ENCODE measurements around the gene RAET1E.
A peak's percentile ranks its signal among the peaks of the same experiment; 100 is the strongest.

DNA sequence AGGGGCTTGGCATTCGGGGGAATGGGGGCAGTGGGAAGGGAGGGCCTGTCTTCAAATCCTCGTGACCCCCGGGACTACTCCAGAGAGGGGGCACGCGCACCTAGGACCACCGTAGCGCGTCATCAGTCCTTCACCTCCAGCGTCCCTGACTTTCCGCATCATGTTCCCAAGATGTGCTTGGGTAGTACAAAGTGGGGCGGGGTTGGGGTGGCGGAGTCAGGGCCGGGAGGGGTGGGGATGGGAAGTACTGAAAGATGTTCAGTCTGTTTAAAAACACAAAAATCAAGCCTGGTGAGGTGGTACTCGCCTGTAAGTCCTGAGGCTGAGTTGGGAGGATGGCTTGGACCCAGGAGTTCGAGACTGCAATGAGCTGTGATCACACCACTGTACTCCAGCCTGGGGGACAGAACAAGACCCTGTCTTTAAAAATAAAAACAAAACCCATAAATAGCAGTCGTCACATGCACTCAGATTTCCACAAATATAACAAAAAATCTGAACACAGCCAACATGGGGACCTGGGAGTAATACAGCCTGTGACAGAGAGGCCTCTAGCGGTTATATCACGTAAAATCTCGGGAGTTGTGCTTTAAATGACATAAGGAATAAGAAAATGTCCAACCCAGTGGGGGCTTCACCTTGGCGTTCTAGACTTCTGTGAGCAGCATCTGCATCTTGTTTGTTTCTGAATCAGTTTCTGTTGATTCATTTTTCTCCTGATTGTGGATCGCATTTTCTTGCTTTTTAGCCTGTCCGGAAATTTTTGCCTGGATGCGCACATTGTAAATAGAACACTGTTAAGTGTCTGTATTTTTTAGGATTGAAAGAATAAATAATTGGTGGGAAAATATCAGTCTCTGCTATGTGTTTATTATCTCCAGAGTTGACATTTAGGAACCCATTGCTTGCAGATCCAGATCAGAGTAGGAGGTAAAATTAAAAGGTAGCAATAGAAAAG is 33.1 kb downstream of the RAET1E start:
- TF ChIP-seq, protein P1, sequence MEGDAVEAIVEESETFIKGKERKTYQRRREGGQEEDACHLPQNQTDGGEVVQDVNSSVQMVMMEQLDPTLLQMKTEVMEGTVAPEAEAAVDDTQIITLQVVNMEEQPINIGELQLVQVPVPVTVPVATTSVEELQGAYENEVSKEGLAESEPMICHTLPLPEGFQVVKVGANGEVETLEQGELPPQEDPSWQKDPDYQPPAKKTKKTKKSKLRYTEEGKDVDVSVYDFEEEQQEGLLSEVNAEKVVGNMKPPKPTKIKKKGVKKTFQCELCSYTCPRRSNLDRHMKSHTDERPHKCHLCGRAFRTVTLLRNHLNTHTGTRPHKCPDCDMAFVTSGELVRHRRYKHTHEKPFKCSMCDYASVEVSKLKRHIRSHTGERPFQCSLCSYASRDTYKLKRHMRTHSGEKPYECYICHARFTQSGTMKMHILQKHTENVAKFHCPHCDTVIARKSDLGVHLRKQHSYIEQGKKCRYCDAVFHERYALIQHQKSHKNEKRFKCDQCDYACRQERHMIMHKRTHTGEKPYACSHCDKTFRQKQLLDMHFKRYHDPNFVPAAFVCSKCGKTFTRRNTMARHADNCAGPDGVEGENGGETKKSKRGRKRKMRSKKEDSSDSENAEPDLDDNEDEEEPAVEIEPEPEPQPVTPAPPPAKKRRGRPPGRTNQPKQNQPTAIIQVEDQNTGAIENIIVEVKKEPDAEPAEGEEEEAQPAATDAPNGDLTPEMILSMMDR (IDR thresholded peaks at IDR 0.05; ENCODE audit: insufficient read depth, low read length, poor library complexity, severe bottlenecking): peak; percentile 48
- no peak for TF ChIP-seq EZH2phosphoT487 (conservative IDR thresholded peaks at IDR 0.05; ENCODE audit: low read length)

Measured in SU-DHL-6 (cell line).